K562 (cell line): ENCODE results near the gene ITGA11. TPM values are rescaled to one million over a fixed set of nuclear protein-coding genes. Genes with fewer than 3 reads are reported as not detected.

Experiments used
- MAFK ChIP-seq: IDR thresholded peaks from 2 replicates; pipeline ENCODE4 v1.6.1; 2011; ENCODE audit warnings: low read length, improper control_type of control experiment
- RBM22 ChIP-seq: fragments of 200-400 bp; formaldehyde crosslinking; IDR thresholded peaks from 2 replicates; pipeline ENCODE4 v1.6.1; 2018; ENCODE audit warnings: low read length, low read depth; ENCODE audit not compliant: poor library complexity, severe bottlenecking
- RUNX1 ChIP-seq: sonication (generic); IDR thresholded peaks from 2 replicates; pipeline ENCODE4 v1.6.1; 2016; ENCODE audit warnings: antibody characterized with exemption, low read depth
- SMAD1 ChIP-seq: fragments of 150-350 bp; IDR thresholded peaks from 2 replicates; pipeline ENCODE4 v1.6.1; 2014; ENCODE audit warnings: low read length, low read depth; ENCODE audit not compliant: partially characterized antibody
- TARDBP ChIP-seq: fragments of 450-650 bp; IDR thresholded peaks from 2 replicates; pipeline ENCODE4 v1.6.1; 2016
- ZNF274 ChIP-seq: IDR thresholded peaks from 2 replicates; pipeline ENCODE4 v1.6.1; 2011; ENCODE audit warnings: low read depth, mild to moderate bottlenecking, low read length, moderate library complexity, borderline replicate concordance
- polyA plus RNA-seq, 8 experiments: library from polyadenylated mRNA; depleted of rRNA in 4 of 8; stranded (reverse) in 5 of 8; unstranded in 3 of 8; fragments of >200 nt; fragmentation: Nextera tagmentation in 2 of 8; fragmentation: Illumina TruSeq in 1 of 8; extraction: Ambion mirVana in 2 of 8; extraction: Trizol in 1 of 8; gene quantifications; 2 replicates each; pipeline versions ENCODE4 v1.2.1 to v1.2.3, GENCODE V29; 2011 to 2014; ENCODE audit warnings: inconsistent platforms in 1 of 8, missing spikeins in 1 of 8
- total RNA-seq, 7 experiments: library from RNA; depleted of rRNA in 6 of 7; stranded (reverse); fragments of >200 nt in 6 of 7; fragmentation: Illumina TruSeq in 2 of 7; extraction: Trizol in 2 of 7; gene quantifications; 2 replicates each; pipeline versions ENCODE4 v1.2.1 to v1.2.3, GENCODE V29; 2011 to 2021; ENCODE audit warnings: low replicate concordance in 1 of 7
- TF ChIP-seq, protein P1 (sequence below): fragments of 450-650 bp; IDR thresholded peaks from 2 replicates; pipeline ENCODE4 v1.6.1; 2018; ENCODE audit warnings: mild to moderate bottlenecking, low read depth; ENCODE audit not compliant: partially characterized antibody
- TF ChIP-seq, protein P2 (sequence below): sonication (generic); formaldehyde crosslinking; IDR thresholded peaks from 2 replicates; pipeline ENCODE4 v1.8.0; 2022; ENCODE audit warnings: missing genetic modification reagents, mild to moderate bottlenecking, borderline replicate concordance

Gene ITGA11
- total and polyA plus RNA-seq, 9 of the 15 experiments (the other 6 are each of a cell fraction or from before 2014, with no cell fraction given): 0.01 TPM; not detected in 8

DNA sequence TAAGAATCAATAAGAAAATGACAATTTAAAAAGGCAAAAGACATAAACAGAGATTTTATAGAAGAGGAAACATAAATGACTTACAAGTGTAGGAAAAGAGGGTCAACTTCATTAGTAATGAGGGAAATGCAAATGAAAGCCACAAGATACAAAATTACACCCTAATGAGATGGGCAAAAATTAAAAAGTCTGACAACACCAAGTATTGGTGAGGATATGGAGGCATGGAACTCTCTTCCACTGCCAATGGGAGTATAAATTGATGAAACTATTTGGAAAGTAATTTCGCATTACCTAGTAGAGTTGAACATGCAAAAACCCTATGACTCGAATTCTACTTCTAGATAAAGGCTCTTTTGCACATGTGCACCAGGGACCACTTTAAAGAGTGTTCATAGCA lies 28.2 kb upstream of the ITGA11 start (continued):
- no peak for TF ChIP-seq SMAD1
- TF ChIP-seq ZNF274: no peak
- TF ChIP-seq, protein P1, sequence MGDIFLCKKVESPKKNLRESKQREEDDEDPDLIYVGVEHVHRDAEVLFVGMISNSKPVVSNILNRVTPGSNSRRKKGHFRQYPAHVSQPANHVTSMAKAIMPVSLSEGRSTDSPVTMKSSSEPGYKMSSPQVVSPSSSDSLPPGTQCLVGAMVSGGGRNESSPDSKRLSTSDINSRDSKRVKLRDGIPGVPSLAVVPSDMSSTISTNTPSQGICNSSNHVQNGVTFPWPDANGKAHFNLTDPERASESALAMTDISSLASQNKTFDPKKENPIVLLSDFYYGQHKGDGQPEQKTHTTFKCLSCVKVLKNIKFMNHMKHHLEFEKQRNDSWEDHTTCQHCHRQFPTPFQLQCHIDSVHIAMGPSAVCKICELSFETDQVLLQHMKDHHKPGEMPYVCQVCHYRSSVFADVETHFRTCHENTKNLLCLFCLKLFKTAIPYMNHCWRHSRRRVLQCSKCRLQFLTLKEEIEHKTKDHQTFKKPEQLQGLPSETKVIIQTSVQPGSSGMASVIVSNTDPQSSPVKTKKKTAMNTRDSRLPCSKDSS: no peak
- no peak for TF ChIP-seq TARDBP
- no peak for TF ChIP-seq MAFK
- no peak for TF ChIP-seq RBM22
- TF ChIP-seq, protein P2, sequence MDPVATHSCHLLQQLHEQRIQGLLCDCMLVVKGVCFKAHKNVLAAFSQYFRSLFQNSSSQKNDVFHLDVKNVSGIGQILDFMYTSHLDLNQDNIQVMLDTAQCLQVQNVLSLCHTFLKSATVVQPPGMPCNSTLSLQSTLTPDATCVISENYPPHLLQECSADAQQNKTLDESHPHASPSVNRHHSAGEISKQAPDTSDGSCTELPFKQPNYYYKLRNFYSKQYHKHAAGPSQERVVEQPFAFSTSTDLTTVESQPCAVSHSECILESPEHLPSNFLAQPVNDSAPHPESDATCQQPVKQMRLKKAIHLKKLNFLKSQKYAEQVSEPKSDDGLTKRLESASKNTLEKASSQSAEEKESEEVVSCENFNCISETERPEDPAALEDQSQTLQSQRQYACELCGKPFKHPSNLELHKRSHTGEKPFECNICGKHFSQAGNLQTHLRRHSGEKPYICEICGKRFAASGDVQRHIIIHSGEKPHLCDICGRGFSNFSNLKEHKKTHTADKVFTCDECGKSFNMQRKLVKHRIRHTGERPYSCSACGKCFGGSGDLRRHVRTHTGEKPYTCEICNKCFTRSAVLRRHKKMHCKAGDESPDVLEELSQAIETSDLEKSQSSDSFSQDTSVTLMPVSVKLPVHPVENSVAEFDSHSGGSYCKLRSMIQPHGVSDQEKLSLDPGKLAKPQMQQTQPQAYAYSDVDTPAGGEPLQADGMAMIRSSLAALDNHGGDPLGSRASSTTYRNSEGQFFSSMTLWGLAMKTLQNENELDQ (CRISPR knock-in tag): no peak
- no peak for TF ChIP-seq RUNX1
